GM23338 (cell line): ENCODE results near the gene ERCC5. TPM values are rescaled to one million over a fixed set of nuclear protein-coding genes. Genes with fewer than 3 reads are reported as not detected.

Source experiments
- ATAC-seq: fragments of 200-7000 bp; cut with Tn5 transposase; 3 replicates; pipeline ENCODE4 v1.9.1; 2020
- DNase-seq: peaks from one replicate; pipeline ENCODE4 v3.0.0-alpha.2; 2015; ENCODE audit warnings: low spot score
- H2AFZ ChIP-seq: fragments of 200-600 bp; sonication (generic); 2 replicates; pipeline ENCODE4 v1.8.0; 2016; ENCODE audit warnings: antibody characterized with exemption, mild to moderate bottlenecking, moderate library complexity
- H3F3A ChIP-seq: fragments of 200-600 bp; sonication (generic); replicated peaks from 2 replicates; pipeline ENCODE4 v1.8.0; 2017; ENCODE audit warnings: antibody characterized with exemption, mixed run types, low read depth
- H3K27ac ChIP-seq: fragments of 200-600 bp; sonication (generic); 2 replicates; pipeline ENCODE4 v1.6.1; 2016; ENCODE audit warnings: low read depth
- H3K27me3 ChIP-seq: fragments of 200-600 bp; sonication (generic); 2 replicates; pipeline ENCODE4 v1.8.0; 2016; ENCODE audit warnings: mild to moderate bottlenecking, mixed run types, moderate library complexity; ENCODE audit not compliant: insufficient read depth
- H3K36me3 ChIP-seq: fragments of 200-600 bp; sonication (generic); 2 replicates; pipeline ENCODE4 v1.8.0; 2016; ENCODE audit warnings: mild to moderate bottlenecking; ENCODE audit not compliant: insufficient read depth
- H3K4me1 ChIP-seq: fragments of 200-600 bp; sonication (generic); 2 replicates; pipeline ENCODE4 v1.8.0; 2016; ENCODE audit warnings: mild to moderate bottlenecking, moderate library complexity; ENCODE audit not compliant: insufficient read depth
- H3K4me2 ChIP-seq: fragments of 200-600 bp; sonication (generic); 2 replicates; pipeline ENCODE4 v1.7.1; 2017; ENCODE audit warnings: mixed run types
- H3K4me3 ChIP-seq: fragments of 200-600 bp; sonication (generic); 2 replicates; pipeline ENCODE4 v1.6.1; 2016; ENCODE audit warnings: mixed run types
- H3K79me2 ChIP-seq: fragments of 200-600 bp; sonication (generic); replicated peaks from 2 replicates; pipeline ENCODE4 v1.8.0; 2017; ENCODE audit warnings: mild to moderate bottlenecking; ENCODE audit not compliant: insufficient read depth
- H3K9me2 ChIP-seq: fragments of 200-600 bp; sonication (generic); 2 replicates; pipeline ENCODE4 v1.8.0; 2017; ENCODE audit not compliant: insufficient read depth
- H4K20me1 ChIP-seq: fragments of 200-600 bp; sonication (generic); replicated peaks from 2 replicates; pipeline ENCODE4 v1.8.0; 2017; ENCODE audit warnings: mild to moderate bottlenecking; ENCODE audit not compliant: insufficient read depth
- H3K27ac Mint-ChIP-seq: 2 replicates; pipeline ENCODE4 v1.8.0; 2020; ENCODE audit warnings: inconsistent platforms, mild to moderate bottlenecking, moderate library complexity, mixed read lengths
- H3K27me3 Mint-ChIP-seq: 3 replicates; pipeline ENCODE4 v1.8.0; 2022; ENCODE audit warnings: low read depth, mild to moderate bottlenecking, moderate library complexity, mixed read lengths, inconsistent platforms; ENCODE audit not compliant: insufficient read depth, poor library complexity
- H3K36me3 Mint-ChIP-seq: 3 replicates; pipeline ENCODE4 v1.8.0; 2021; ENCODE audit warnings: low read depth, mild to moderate bottlenecking, inconsistent platforms, moderate library complexity, mixed read lengths
- H3K4me1 Mint-ChIP-seq: 3 replicates; pipeline ENCODE4 v1.8.0; 2020; ENCODE audit warnings: mild to moderate bottlenecking, inconsistent platforms, mixed read lengths
- H3K4me3 Mint-ChIP-seq: 3 replicates; pipeline ENCODE4 v1.8.0; 2021; ENCODE audit warnings: moderate library complexity, mild to moderate bottlenecking, inconsistent platforms, mixed read lengths
- H3K9me3 Mint-ChIP-seq: 3 replicates; pipeline ENCODE4 v1.8.0; 2020; ENCODE audit warnings: moderate library complexity, mild to moderate bottlenecking, inconsistent platforms, mixed read lengths
- CREB1 ChIP-seq: fragments of 250-450 bp; sonication (Bioruptor Pico); IDR thresholded peaks from 2 replicates; pipeline ENCODE4 v1.5.0; 2020; ENCODE audit warnings: low read depth, mild to moderate bottlenecking, moderate library complexity
- EZH2phosphoT487 ChIP-seq: fragments of 200-600 bp; sonication (generic); IDR thresholded peaks from one replicate; pipeline ENCODE4 v1.8.1; 2018; ENCODE audit warnings: antibody characterized with exemption; ENCODE audit not compliant: unreplicated experiment
- JUNB ChIP-seq: IDR thresholded peaks from one replicate; pipeline ENCODE4 v1.6.1; 2016; ENCODE audit warnings: antibody characterized with exemption; ENCODE audit not compliant: unreplicated experiment
- POLR2AphosphoS5 ChIP-seq: IDR thresholded peaks from 2 replicates; pipeline ENCODE4 v1.6.1; 2016; ENCODE audit warnings: antibody characterized with exemption, low read depth
- ZNF114 ChIP-seq: fragments of 250-450 bp; sonication (Bioruptor Pico); IDR thresholded peaks from 2 replicates; pipeline ENCODE4 v1.5.0; 2020; ENCODE audit warnings: mild to moderate bottlenecking, moderate library complexity
- polyA plus RNA-seq: library from polyadenylated mRNA; unstranded; fragments of >200 nt; fragmentation: Nextera tagmentation; extraction: Ambion mirVana; gene quantifications from 2 replicates; pipeline ENCODE4 v1.2.1, GENCODE V29; 2016
- total RNA-seq: library from RNA; depleted of rRNA; stranded (reverse); fragments of >200 nt; shearing (Covaris generic); gene quantifications from 2 replicates; pipeline ENCODE4 v1.2.3, GENCODE V29; 2014
- TF ChIP-seq, protein P1 (sequence below): IDR thresholded peaks from 2 replicates; pipeline ENCODE4 v1.6.1; 2016; ENCODE audit warnings: antibody characterized with exemption
- TF ChIP-seq, protein P2 (sequence below): fragments of 250-450 bp; sonication (Bioruptor Pico); IDR thresholded peaks from 2 replicates; pipeline ENCODE4 v1.5.0; 2020; ENCODE audit warnings: mild to moderate bottlenecking, moderate library complexity

Gene ERCC5
- total and polyA plus RNA-seq, 2 experiments from 2014 or later, result 25.4 to 26.2 TPM

DNA sequence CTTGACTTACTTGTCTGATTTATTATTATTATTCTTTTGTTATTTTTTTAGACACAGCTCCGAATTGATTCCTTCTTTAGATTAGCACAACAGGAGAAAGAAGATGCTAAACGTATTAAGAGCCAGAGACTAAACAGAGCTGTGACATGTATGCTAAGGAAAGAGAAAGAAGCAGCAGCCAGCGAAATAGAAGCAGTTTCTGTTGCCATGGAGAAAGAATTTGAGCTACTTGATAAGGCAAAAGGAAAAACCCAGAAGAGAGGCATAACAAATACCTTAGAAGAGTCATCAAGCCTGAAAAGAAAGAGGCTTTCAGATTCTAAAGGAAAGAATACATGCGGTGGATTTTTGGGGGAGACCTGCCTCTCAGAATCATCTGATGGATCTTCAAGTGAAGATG lies 29.4 kb downstream of the ERCC5 start:
- Mint-ChIP-seq H3K4me1 (peaks cover 24% of the 10 kb centered on the region), H3K27ac (no peak overlapping the region), H3K36me3 (peaks cover 21% of the 10 kb centered on the region; the same call in 2 of the 3 replicates), H3K9me3 (no peaks in the 10 kb centered on the region), H3K27me3 (no peaks in the 10 kb centered on the region), H3K4me3 (no peak overlapping the region)
- H3K4me2 ChIP-seq, result no peak overlapping the region
- no peak for TF ChIP-seq CREB1 (CRISPR knock-in tag)
- TF ChIP-seq EZH2phosphoT487, result no peak
- TF ChIP-seq, protein P1, sequence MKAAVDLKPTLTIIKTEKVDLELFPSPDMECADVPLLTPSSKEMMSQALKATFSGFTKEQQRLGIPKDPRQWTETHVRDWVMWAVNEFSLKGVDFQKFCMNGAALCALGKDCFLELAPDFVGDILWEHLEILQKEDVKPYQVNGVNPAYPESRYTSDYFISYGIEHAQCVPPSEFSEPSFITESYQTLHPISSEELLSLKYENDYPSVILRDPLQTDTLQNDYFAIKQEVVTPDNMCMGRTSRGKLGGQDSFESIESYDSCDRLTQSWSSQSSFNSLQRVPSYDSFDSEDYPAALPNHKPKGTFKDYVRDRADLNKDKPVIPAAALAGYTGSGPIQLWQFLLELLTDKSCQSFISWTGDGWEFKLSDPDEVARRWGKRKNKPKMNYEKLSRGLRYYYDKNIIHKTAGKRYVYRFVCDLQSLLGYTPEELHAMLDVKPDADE, result no peak
- no peak overlapping the region for H3K27ac ChIP-seq
- no peak for DNase-seq
- no peak for ATAC-seq
- no peak overlapping the region for H3K4me3 ChIP-seq
- no peaks in the 10 kb centered on the region for H3K79me2 ChIP-seq
- 0 out of 2 replicates have a peak, but pooled peaks cover 2% of the 10 kb centered on the region for H4K20me1 ChIP-seq
- H3K27me3 ChIP-seq, result no peaks in the 10 kb centered on the region
- H3K36me3 ChIP-seq, result peaks cover 14% of the 10 kb centered on the region; the same call in 1 of the 2 replicates
- no peak overlapping the region for H2AFZ ChIP-seq
- peaks cover 24% of the 10 kb centered on the region for H3K4me1 ChIP-seq
- no peaks in the 10 kb centered on the region for H3K9me2 ChIP-seq
- no peaks in the 10 kb centered on the region for H3F3A ChIP-seq

DNA sequence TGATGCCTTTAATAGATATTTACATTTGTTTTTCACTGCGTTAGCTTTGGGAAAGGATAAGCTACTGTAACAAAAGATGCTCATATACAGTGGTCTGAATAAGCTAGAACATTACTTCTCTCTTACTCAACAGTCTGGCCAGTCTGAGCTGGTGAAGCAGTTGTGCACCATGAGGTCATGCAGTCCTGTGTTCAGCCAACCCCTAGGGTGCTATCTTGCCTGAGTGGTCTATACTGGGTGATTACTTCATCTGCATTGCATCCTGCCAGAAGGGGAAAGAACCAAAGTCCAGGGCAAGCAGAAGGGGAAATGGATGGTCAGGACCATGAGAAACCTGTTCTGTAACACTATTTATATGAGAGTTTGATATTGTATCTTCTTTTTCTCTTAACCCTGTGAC lies 31.5 kb downstream of the ERCC5 start:
- H3K36me3 ChIP-seq, result peaks cover 14% of the 10 kb centered on the region; the same call in 1 of the 2 replicates
- TF ChIP-seq, protein P1, result no peak
- no peak for DNase-seq
- no peak overlapping the region for H3K27ac ChIP-seq
- Mint-ChIP-seq H3K27ac (no peak overlapping the region), H3K4me1 (peaks cover 24% of the 10 kb centered on the region), H3K4me3 (no peak overlapping the region), H3K9me3 (no peaks in the 10 kb centered on the region), H3K27me3 (no peaks in the 10 kb centered on the region), H3K36me3 (peaks cover 19% of the 10 kb centered on the region; the same call in 2 of the 3 replicates)
- H4K20me1 ChIP-seq, result no peaks in the 10 kb centered on the region
- no peaks in the 10 kb centered on the region for H3K79me2 ChIP-seq
- no peaks in the 10 kb centered on the region for H3K27me3 ChIP-seq
- no peak for ATAC-seq
- no peaks in the 10 kb centered on the region for H3F3A ChIP-seq
- H2AFZ ChIP-seq, result no peak overlapping the region
- H3K4me2 ChIP-seq, result no peak overlapping the region
- H3K9me2 ChIP-seq, result no peaks in the 10 kb centered on the region
- H3K4me1 ChIP-seq, result peaks cover 24% of the 10 kb centered on the region
- no peak overlapping the region for H3K4me3 ChIP-seq

DNA sequence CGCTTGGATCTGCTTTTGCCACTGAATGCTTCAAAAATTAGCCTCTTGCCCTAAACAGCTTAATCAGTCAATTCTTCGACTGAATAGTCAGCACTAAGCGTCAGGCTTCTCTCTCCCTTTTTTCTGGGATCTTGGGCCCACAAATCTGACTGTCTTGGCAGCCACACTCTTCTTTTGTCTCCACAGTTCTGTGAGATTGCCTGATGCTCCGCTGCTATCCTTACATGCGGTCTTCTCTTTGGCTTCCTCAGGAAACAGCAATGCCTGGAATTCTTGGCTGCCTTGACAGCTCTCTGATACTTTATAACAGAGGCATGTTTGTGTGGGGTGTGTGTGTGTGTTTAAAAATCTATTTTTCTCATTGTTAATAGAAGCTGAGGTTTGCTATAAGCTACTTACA lies 32.6 kb downstream of the ERCC5 start:
- Histone ChIP-seq H3K27ac (peak overlapping the region; percentile 45; the same call in 1 of the 2 replicates), H3K9me2 (no peaks in the 10 kb centered on the region), H3K4me3 (no peak overlapping the region), H3K4me2 (no peak overlapping the region), H3K36me3 (peaks cover 4% of the 10 kb centered on the region; the same call in 1 of the 2 replicates), H3K79me2 (no peaks in the 10 kb centered on the region), H3K27me3 (no peaks in the 10 kb centered on the region), H4K20me1 (no peaks in the 10 kb centered on the region), H3K4me1 (peaks cover 24% of the 10 kb centered on the region), H3F3A (no peaks in the 10 kb centered on the region), H2AFZ (no peak overlapping the region)
- peak; percentile 18 for DNase-seq
- H3K4me1 Mint-ChIP-seq, result peaks cover 24% of the 10 kb centered on the region
- no peaks in the 10 kb centered on the region for H3K9me3 Mint-ChIP-seq
- peaks cover 14% of the 10 kb centered on the region; the same call in 2 of the 3 replicates for H3K36me3 Mint-ChIP-seq
- H3K27me3 Mint-ChIP-seq, result no peaks in the 10 kb centered on the region
- ATAC-seq, result no peak
- no peak overlapping the region for H3K4me3 Mint-ChIP-seq
- peak overlapping the region; percentile 54; the same call in 1 of the 2 replicates for H3K27ac Mint-ChIP-seq
- TF ChIP-seq JUNB, result no peak
- TF ChIP-seq, protein P1, result no peak
- no peak for TF ChIP-seq POLR2AphosphoS5
- no peak for TF ChIP-seq ZNF114 (CRISPR knock-in tag)
- TF ChIP-seq, protein P2, sequence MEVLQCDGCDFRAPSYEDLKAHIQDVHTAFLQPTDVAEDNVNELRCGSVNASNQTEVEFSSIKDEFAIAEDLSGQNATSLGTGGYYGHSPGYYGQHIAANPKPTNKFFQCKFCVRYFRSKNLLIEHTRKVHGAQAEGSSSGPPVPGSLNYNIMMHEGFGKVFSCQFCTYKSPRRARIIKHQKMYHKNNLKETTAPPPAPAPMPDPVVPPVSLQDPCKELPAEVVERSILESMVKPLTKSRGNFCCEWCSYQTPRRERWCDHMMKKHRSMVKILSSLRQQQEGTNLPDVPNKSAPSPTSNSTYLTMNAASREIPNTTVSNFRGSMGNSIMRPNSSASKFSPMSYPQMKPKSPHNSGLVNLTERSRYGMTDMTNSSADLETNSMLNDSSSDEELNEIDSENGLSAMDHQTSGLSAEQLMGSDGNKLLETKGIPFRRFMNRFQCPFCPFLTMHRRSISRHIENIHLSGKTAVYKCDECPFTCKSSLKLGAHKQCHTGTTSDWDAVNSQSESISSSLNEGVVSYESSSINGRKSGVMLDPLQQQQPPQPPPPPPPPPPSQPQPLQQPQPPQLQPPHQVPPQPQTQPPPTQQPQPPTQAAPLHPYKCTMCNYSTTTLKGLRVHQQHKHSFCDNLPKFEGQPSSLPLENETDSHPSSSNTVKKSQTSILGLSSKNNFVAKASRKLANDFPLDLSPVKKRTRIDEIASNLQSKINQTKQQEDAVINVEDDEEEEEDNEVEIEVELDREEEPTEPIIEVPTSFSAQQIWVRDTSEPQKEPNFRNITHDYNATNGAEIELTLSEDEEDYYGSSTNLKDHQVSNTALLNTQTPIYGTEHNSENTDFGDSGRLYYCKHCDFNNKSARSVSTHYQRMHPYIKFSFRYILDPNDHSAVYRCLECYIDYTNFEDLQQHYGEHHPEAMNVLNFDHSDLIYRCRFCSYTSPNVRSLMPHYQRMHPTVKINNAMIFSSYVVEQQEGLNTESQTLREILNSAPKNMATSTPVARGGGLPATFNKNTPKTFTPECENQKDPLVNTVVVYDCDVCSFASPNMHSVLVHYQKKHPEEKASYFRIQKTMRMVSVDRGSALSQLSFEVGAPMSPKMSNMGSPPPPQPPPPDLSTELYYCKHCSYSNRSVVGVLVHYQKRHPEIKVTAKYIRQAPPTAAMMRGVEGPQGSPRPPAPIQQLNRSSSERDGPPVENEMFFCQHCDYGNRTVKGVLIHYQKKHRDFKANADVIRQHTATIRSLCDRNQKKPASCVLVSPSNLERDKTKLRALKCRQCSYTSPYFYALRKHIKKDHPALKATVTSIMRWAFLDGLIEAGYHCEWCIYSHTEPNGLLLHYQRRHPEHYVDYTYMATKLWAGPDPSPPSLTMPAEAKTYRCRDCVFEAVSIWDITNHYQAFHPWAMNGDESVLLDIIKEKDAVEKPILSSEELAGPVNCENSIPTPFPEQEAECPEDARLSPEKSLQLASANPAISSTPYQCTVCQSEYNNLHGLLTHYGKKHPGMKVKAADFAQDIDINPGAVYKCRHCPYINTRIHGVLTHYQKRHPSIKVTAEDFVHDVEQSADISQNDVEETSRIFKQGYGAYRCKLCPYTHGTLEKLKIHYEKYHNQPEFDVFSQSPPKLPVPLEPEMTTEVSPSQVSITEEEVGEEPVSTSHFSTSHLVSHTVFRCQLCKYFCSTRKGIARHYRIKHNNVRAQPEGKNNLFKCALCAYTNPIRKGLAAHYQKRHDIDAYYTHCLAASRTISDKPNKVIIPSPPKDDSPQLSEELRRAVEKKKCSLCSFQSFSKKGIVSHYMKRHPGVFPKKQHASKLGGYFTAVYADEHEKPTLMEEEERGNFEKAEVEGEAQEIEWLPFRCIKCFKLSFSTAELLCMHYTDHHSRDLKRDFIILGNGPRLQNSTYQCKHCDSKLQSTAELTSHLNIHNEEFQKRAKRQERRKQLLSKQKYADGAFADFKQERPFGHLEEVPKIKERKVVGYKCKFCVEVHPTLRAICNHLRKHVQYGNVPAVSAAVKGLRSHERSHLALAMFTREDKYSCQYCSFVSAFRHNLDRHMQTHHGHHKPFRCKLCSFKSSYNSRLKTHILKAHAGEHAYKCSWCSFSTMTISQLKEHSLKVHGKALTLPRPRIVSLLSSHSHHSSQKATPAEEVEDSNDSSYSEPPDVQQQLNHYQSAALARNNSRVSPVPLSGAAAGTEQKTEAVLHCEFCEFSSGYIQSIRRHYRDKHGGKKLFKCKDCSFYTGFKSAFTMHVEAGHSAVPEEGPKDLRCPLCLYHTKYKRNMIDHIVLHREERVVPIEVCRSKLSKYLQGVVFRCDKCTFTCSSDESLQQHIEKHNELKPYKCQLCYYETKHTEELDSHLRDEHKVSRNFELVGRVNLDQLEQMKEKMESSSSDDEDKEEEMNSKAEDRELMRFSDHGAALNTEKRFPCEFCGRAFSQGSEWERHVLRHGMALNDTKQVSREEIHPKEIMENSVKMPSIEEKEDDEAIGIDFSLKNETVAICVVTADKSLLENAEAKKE (CRISPR knock-in tag), result no peak
